Lower leg skin (tissue), 4 donors: ENCODE results near the gene FAM107B. TPM values are rescaled to one million over a fixed set of nuclear protein-coding genes. Genes with fewer than 3 reads are reported as not detected.
"Not testable (repeated sequence)": the region's sequence is repeated elsewhere in the genome, so short reads cannot be mapped to it uniquely, and the experiment has no call there.

Source experiments
- DNase-seq, 2 donors: peaks; one replicate each; pipeline ENCODE4 v3.0.0-alpha.2; 2019; ENCODE audit warnings: low spot score in 2 of 2
- H3K4me3 ChIP-seq: fragments of 200-600 bp; sonication (generic); 2 replicates; pipeline ENCODE4 v1.5.1; 2017; ENCODE audit warnings: mild to moderate bottlenecking, low read depth; ENCODE audit not compliant: poor library complexity, severe bottlenecking
- CTCF ChIP-seq, 3 donors: fragments of 450-650 bp; IDR thresholded peaks; one replicate each; pipeline ENCODE4 v1.5.1; 2016; ENCODE audit warnings: antibody characterized with exemption in 3 of 3, mild to moderate bottlenecking in 3 of 3, moderate library complexity in 2 of 3
- POLR2A ChIP-seq, 2 donors: fragments of 450-650 bp; IDR thresholded peaks; one replicate each; pipeline ENCODE4 v1.6.1; 2016 to 2017; ENCODE audit warnings: antibody characterized with exemption in 2 of 2, mild to moderate bottlenecking in 1 of 2, moderate library complexity in 1 of 2
- WGBS, 2 donors: methylation state at CpG; one replicate each; pipeline ENCODE4 v1.1.5; 2018; 5-methylcytosine and 5-hydroxymethylcytosine counted together
- intact Hi-C: fragments of 100-400 bp; cut with DNase I; formaldehyde crosslinking; loops from one replicate; pipeline ENCODE4 v1.15.0; 2023; ENCODE audit warnings: low total_unique reads
- total RNA-seq, 4 donors: library from RNA; depleted of rRNA; stranded (reverse); fragments of >200 nt; gene quantifications; one replicate each; pipeline ENCODE4 v1.1.0, GENCODE V29; 2016

The FAM107B gene
- total RNA-seq, 4 donors from 2014 or later = 28.3 to 52.7 (median 31.0) TPM

GRCh38 chr10:14695847-14696480 lies 78.7 kb downstream of the FAM107B start:
- 90 to 91% methylated on average over 3 of the region's 3 CpGs for WGBS, 2 donors
- TF ChIP-seq POLR2A (IDR thresholded peaks at IDR 0.05) (no peak), CTCF (IDR thresholded peaks at IDR 0.05) (no peak)
- H3K4me3 ChIP-seq = no peak overlapping the region
- intact Hi-C loops = no loop called here
- DNase-seq = no peak

DNA sequence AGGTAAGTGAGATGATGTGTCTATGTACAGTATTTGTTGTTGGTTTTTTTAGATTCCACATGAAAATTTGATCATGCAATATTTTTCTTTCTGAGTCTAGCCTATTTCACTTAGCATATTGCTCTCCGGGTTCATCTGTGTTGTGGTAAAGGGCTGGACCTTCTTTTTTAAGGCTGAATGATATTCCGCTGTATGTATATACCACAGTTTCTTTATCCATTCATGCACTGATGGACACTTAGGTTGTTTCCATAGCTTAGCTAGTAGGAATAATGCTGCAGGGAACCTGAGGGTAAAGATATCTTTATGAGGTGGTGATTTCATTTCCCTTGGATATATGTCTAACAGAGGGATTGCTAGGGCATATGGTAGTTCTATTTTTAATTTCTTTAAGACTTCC lies 80.8 kb downstream of the FAM107B start:
- 79 to 95% methylated on average over 2 of the region's 2 CpGs for WGBS, 2 donors
- TF ChIP-seq POLR2A (IDR thresholded peaks at IDR 0.05) (no peak), CTCF (IDR thresholded peaks at IDR 0.05) (no peak)

GRCh38 chr10:14692344-14693076 lies 82.2 kb downstream of the FAM107B start:
- TF ChIP-seq POLR2A (IDR thresholded peaks at IDR 0.05) (no peak), CTCF (IDR thresholded peaks at IDR 0.05) (no peak)
- WGBS, 2 donors = 67 to 86% methylated on average over 16 of the region's 16 CpGs
- H3K4me3 ChIP-seq = no peak overlapping the region
- intact Hi-C loops = no loop called here
- no peak for DNase-seq

More for the DNA sequence above, 80.8 kb downstream of the FAM107B start:
- H3K4me3 ChIP-seq = no peak overlapping the region
- no peak for DNase-seq
- intact Hi-C loops = no loop called here

- WGBS, 2 donors = 94 to 96% methylated on average over 8 of the region's 8 CpGs
- intact Hi-C loops = no loop called here
- H3K4me3 ChIP-seq = no peak overlapping the region
- TF ChIP-seq POLR2A (IDR thresholded peaks at IDR 0.05) (no peak), CTCF (IDR thresholded peaks at IDR 0.05) (no peak)
- DNase-seq = no peak
These were observed 83.3 kb downstream of the FAM107B start for GRCh38 chr10:14691359-14691758.

DNA sequence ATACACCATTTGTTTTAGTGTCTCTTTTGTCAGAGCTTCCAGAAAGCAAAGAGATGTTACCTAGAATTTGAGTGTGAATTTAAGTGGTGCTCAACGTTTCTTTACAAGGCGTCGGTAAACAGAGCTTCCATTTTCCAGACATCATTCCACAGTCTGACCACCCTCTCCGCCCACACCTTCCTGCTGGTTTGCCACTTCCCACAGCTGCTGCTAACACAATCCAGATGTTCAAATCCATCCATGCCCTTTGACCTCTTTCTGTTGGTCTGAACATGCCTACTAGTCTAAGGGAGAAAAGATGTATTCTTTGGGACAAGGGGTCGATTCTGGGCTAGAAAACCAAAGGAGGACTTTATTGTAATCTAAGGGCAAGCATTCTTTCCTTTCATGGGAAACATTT lies 86.1 kb downstream of the FAM107B start:
- no peak for DNase-seq
- TF ChIP-seq CTCF (IDR thresholded peaks at IDR 0.05) (no peak), POLR2A (IDR thresholded peaks at IDR 0.05) (no peak)
- H3K4me3 ChIP-seq = no peak overlapping the region
- WGBS, 2 donors = 50 to 54% methylated on average over 5 of the region's 5 CpGs
- intact Hi-C loops = no loop called here

DNA sequence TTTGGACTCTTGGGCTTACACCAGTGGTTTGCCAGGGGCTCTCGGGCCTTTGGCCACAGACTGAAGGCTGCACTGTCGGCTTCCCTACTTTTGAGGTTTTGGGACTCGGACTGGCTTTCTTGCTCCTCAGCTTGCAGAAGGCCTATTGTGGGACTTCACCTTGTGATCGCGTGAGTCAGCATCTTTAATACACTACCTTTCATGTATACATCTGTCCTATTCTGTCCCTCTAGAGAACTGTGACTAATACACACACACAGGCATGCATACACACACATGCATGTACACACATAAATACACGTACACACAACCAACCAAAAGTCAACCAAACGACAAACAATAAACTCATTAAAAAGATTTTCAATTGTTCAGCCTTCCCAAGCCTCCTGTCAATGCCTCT lies 86.5 kb downstream of the FAM107B start:
- intact Hi-C loops, DNase-seq: not testable (repeated sequence)
- 79 to 93% methylated on average over 7 of the region's 7 CpGs for WGBS, 2 donors

More for the DNA sequence above, 86.5 kb downstream of the FAM107B start:
- H3K4me3 ChIP-seq = not testable (repeated sequence)
